DOHH2 (cell line): ENCODE data around the gene SYNE1.

Experiments used
- EZH2phosphoT487 ChIP-seq: fragments of 200-600 bp; sonication (generic); IDR thresholded peaks from 2 replicates; pipeline ENCODE4 v1.6.1; 2017; ENCODE audit warnings: borderline replicate concordance, mild to moderate bottlenecking, antibody characterized with exemption, low read length, moderate library complexity, mixed read lengths
- TF ChIP-seq, protein P1 (sequence below): fragments of 200-600 bp; sonication (generic); IDR thresholded peaks from one replicate; pipeline ENCODE4 v1.5.1; 2014; ENCODE audit warnings: antibody characterized with exemption, mild to moderate bottlenecking, low read depth, low read length; ENCODE audit not compliant: poor library complexity, severe bottlenecking

DNA sequence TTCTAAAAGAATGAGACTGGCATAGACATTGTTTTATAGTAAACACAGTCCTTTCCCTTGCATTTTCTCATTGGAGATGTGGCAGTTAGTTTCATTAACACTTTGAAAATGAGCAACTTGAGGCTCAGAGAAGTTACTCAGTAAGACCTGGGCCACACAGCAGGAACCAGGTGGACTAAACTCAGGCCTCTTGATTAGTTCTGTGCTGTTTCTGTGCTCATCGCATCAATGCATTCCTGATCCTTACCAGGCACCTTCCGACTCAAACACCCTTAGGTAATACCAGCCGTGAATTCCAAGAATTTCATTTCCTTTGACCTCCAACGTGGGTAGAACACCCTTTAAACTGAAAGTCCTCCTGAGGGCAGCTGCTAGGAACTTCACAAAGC is 466.9 kb downstream of the SYNE1 start:
- TF ChIP-seq, protein P1, sequence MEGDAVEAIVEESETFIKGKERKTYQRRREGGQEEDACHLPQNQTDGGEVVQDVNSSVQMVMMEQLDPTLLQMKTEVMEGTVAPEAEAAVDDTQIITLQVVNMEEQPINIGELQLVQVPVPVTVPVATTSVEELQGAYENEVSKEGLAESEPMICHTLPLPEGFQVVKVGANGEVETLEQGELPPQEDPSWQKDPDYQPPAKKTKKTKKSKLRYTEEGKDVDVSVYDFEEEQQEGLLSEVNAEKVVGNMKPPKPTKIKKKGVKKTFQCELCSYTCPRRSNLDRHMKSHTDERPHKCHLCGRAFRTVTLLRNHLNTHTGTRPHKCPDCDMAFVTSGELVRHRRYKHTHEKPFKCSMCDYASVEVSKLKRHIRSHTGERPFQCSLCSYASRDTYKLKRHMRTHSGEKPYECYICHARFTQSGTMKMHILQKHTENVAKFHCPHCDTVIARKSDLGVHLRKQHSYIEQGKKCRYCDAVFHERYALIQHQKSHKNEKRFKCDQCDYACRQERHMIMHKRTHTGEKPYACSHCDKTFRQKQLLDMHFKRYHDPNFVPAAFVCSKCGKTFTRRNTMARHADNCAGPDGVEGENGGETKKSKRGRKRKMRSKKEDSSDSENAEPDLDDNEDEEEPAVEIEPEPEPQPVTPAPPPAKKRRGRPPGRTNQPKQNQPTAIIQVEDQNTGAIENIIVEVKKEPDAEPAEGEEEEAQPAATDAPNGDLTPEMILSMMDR = no peak
- TF ChIP-seq EZH2phosphoT487 = no peak
